Lung (tissue), 12 donors: ENCODE measurements around the gene PLXND1. TPM values are rescaled to one million over a fixed set of nuclear protein-coding genes. Genes with fewer than 3 reads are reported as not detected.
"Not testable (repeated sequence)": the region's sequence is repeated elsewhere in the genome, so short reads cannot be mapped to it uniquely, and the experiment has no call there.

Experiments used
- ATAC-seq: fragments of 200-7000 bp; cut with Tn5 transposase; one replicate; pipeline ENCODE4 v1.9.1; 2020; ENCODE audit warnings: moderate number of reproducible peaks; ENCODE audit not compliant: insufficient read depth, low FRiP score
- DNase-seq, 3 donors: peaks; one replicate each; pipeline ENCODE4 v3.0.0-alpha.2; 2013 to 2017
- H3K27ac ChIP-seq, 2 donors: one replicate each; pipeline ENCODE4 v1.5.1; 2013; ENCODE audit warnings: mild to moderate bottlenecking in 2 of 2, moderate library complexity in 2 of 2, control low read depth in 1 of 2, inconsistent platforms in 1 of 2, low read depth in 1 of 2, low read length in 1 of 2
- H3K27me3 ChIP-seq, 3 donors: one replicate each; pipeline ENCODE4 v1.5.1; 2013; ENCODE audit warnings: low read length in 2 of 3; ENCODE audit not compliant: control insufficient read depth in 3 of 3, insufficient read depth in 3 of 3
- H3K36me3 ChIP-seq, 4 donors: one replicate each; pipeline ENCODE4 v1.5.1; 2013; ENCODE audit warnings: low read length in 4 of 4, mild to moderate bottlenecking in 1 of 4, moderate library complexity in 1 of 4; ENCODE audit not compliant: control insufficient read depth in 4 of 4, insufficient read depth in 4 of 4
- H3K4me1 ChIP-seq, 5 donors: one replicate each; pipeline ENCODE4 v1.5.1; 2013; ENCODE audit warnings: low read length in 5 of 5, mild to moderate bottlenecking in 2 of 5, moderate library complexity in 1 of 5; ENCODE audit not compliant: control insufficient read depth in 5 of 5, insufficient read depth in 5 of 5
- H3K4me3 ChIP-seq: one replicate; pipeline ENCODE4 v1.5.1; 2013; ENCODE audit warnings: mild to moderate bottlenecking, control low read depth, moderate library complexity
- H3K9ac ChIP-seq, 2 donors: one replicate each; pipeline ENCODE4 v1.5.1; 2013; ENCODE audit warnings: low read length in 2 of 2, control low read depth in 1 of 2; ENCODE audit not compliant: insufficient read depth in 1 of 2
- H3K9me3 ChIP-seq, 4 donors: one replicate each; pipeline ENCODE4 v1.5.1; 2013; ENCODE audit warnings: low read length in 3 of 4, mild to moderate bottlenecking in 1 of 4, moderate library complexity in 1 of 4; ENCODE audit not compliant: control insufficient read depth in 4 of 4, insufficient read depth in 3 of 4
- CTCF ChIP-seq: IDR thresholded peaks from 2 replicates; pipeline ENCODE4 v1.5.1; 2012; ENCODE audit warnings: mild to moderate bottlenecking; ENCODE audit errors: control extremely low read depth, extremely low read depth
- WGBS, 2 donors: extraction: QIAGEN DNeasy Blood & Tissue Kit; methylation state at CpG; one replicate each; pipeline ENCODE4 v1.1.7; 2013; 5-methylcytosine and 5-hydroxymethylcytosine counted together
- polyA plus RNA-seq, 2 donors: library from polyadenylated mRNA; stranded (reverse); fragments of 200-250 nt; gene quantifications; one replicate each; pipeline ENCODE4 v1.2.1, GENCODE V29; 2013
- total RNA-seq, 2 donors: library from RNA; depleted of rRNA in 1 of 2; stranded (reverse); fragments of >200 nt in 1 of 2; gene quantifications; one replicate each; pipeline ENCODE4 v1.2.1, GENCODE V29; 2014 to 2021
- donor health status: control.
- donor health status: control.
- donor health status: Bipolar disorder and iron deficiency.
- donor health status: healthy.
- donor health status: DM: yes; HTN: yes; CAD: no.

PLXND1 gene
- total and polyA plus RNA-seq, 4 donors = 128 to 233 (median 180) TPM

GRCh38 chr3:129547241-129547640 lies 59.2 kb downstream of the PLXND1 start:
- H3K9ac ChIP-seq = no peak overlapping the region
- no peak for TF ChIP-seq CTCF
- no peak for DNase-seq
- no peak overlapping the region for H3K27ac ChIP-seq
- ATAC-seq = no peak
- no peaks in the 10 kb centered on the region for H3K27me3 ChIP-seq
- no peaks in the 10 kb centered on the region for H3K4me1 ChIP-seq
- 87 to 95% methylated on average over 23 to 24 of the region's 24 CpGs for WGBS, 2 donors
- no peak overlapping the region for H3K4me3 ChIP-seq
- no peaks in the 10 kb centered on the region for H3K36me3 ChIP-seq
- no peaks in the 10 kb centered on the region for H3K9me3 ChIP-seq

- not testable (repeated sequence) for ATAC-seq, H3K4me1 ChIP-seq
- 93 to 95% methylated on average over 3 of the region's 3 CpGs for WGBS, 2 donors
These were observed 60.5 kb downstream of the PLXND1 start for GRCh38 chr3:129545951-129546350.

GRCh38 chr3:129543999-129544398 lies 62.5 kb downstream of the PLXND1 start:
- Histone ChIP-seq H3K27me3 (no peaks in the 10 kb centered on the region), H3K9ac (no peak overlapping the region), H3K4me1 (no peaks in the 10 kb centered on the region), H3K4me3 (no peak overlapping the region), H3K9me3 (no peaks in the 10 kb centered on the region), H3K36me3 (no peaks in the 10 kb centered on the region), H3K27ac (no peak overlapping the region)
- ATAC-seq (no peak), DNase-seq (no peak)
- no peak for TF ChIP-seq CTCF
- WGBS, 2 donors = 89 to 92% methylated on average over 9 of the region's 9 CpGs

More at GRCh38 chr3:129545951-129546350, 60.5 kb downstream of the PLXND1 start:
- DNase-seq, H3K9me3 ChIP-seq, H3K9ac ChIP-seq, H3K27ac ChIP-seq, H3K4me3 ChIP-seq, H3K36me3 ChIP-seq, H3K27me3 ChIP-seq: not testable (repeated sequence)

- Histone ChIP-seq H3K27ac (no peak within 1 kb of the TSS), H3K9ac (no peak within 1 kb of the TSS), H3K4me3 (no peak within 1 kb of the TSS), H3K4me1 (no peaks in the 10 kb centered on the region), H3K27me3 (no peaks in the 10 kb centered on the region), H3K36me3 (no peaks in the 10 kb centered on the region), H3K9me3 (no peaks in the 10 kb centered on the region)
- no peak for TF ChIP-seq CTCF
- WGBS, 2 donors = 89 to 93% methylated on average over 15 to 16 of the region's 16 CpGs
- DNase-seq (no peak), ATAC-seq (no peak)
These were observed 63.2 kb downstream of the PLXND1 start, which contains the start of gene H1-8 for GRCh38 chr3:129543156-129543790. Gene H1-8 (plus strand): TSS chr3:129543175. CDS start chr3:129543219, 44 bp downstream.
